NCI-H524 (cell line): ENCODE measurements around the gene KCTD17.

ENCODE experiments used
- DNase-seq, 2 experiments: peaks; one replicate each; lab custom pipeline; 2025; lab: John Stamatoyannopoulos, UW

KCTD17 gene

GRCh38 chr22:37043209-37043827, 8.2 kb upstream of the KCTD17 start:
- DNase-seq = peak; percentile 51 to 88

DNA sequence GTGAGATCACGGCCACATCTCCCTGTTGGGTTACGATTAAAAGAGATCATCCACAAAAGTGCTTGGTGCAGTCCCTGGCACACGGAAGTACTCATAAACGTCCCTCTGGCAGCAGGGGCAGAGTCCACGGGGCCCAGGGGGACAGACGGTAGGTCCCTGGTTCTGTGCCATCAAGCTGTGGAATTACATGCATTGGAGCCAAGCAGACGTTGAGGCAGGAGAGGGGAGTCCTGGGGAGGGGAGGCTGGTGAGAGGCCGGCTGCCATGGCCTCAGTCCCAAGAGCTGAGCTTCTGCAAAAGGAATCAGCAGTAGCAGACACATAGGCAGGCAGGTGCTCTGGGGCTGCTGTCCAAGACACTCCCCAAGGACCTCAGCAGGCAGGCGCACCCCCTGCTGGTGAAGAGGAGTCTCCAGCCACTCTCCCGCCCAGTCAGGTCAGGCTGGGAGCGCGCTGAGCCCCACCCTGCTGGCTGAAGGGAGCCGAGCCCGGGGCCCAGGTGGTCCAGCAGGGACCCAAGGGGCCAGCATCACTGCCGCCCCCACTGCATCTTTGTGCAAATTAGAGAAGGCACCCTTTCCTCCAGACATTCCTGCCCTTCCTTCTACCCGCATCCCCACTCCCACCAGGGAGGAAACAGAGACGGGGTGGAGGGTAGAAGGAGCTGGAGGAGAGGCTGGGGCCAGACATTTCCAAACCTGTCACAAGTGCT, 7.6 kb upstream of the KCTD17 start:
- DNase-seq = peak; percentile 70 to 92

- DNase-seq = no peak
These were observed 6.6 kb upstream of the KCTD17 start for GRCh38 chr22:37044634-37045625.

DNA sequence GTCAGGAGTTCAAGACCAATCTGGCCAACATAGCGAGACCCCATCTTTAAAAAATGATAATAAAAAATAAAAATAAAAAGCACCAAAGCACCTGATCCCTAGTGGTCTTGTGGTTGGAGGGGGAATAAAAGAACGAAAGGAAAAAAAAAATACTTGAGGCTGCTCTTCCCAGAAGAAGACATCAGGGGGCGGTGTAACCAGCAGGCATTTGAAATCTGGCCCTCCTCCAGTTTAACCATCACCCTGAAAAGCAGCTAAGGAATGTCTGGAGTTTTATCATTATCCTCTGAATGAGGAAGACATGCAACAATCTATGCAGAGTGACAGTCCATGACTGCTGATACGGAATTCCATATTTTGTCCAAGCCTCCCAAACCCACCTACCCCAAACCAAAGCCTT, 5.6 kb upstream of the KCTD17 start:
- DNase-seq = peak; percentile 42 to 64

DNA sequence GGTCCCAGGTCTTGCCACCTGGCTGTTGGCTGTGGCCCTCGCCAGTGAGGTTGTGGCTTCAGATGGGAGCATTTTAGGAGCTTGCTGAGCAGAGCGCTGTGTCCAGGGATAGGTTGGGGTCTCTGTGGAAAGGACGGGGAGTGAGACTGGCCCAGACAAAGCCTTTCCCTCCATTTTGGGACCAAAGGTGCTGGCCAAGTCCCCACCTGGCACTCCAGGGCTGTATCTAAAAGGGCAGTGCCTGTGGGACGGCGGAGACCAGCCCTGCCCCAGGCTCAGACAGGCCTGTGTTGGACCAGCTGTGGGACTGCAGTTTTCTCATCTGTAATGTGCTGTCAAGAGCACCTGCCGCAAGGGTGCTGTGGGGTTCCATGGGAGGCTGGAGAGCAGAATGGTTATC, 5.0 kb upstream of the KCTD17 start:
- DNase-seq = no peak

- DNase-seq = peak; percentile 98 to 100
These were observed 4.5 kb upstream of the KCTD17 start for GRCh38 chr22:37047006-37047405.

GRCh38 chr22:37048133-37048532, 3.4 kb upstream of the KCTD17 start:
- no peak for DNase-seq

DNA sequence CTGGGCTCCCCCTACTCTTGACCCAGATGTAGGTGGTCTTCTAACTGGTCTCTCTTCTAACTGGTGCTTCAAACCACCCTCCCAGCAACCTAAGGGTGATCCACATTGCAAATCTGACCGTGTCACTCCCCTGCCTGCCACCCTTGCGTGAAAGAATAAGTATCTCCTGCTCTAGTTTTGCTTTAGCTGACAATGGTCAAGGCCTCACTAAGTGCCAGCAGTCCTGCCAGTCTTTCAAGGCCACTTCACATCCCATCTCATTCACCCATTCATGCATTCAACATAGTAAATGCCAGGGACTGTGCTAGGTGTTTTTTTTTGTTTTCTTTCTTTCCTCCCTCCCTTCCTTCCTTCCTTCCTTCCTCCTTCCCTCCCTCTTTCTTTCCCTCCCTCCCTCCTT, 2.3 kb upstream of the KCTD17 start:
- DNase-seq = no peak

GRCh38 chr22:37050913-37051312, 629 bp upstream of the KCTD17 start:
- DNase-seq = no peak

DNA sequence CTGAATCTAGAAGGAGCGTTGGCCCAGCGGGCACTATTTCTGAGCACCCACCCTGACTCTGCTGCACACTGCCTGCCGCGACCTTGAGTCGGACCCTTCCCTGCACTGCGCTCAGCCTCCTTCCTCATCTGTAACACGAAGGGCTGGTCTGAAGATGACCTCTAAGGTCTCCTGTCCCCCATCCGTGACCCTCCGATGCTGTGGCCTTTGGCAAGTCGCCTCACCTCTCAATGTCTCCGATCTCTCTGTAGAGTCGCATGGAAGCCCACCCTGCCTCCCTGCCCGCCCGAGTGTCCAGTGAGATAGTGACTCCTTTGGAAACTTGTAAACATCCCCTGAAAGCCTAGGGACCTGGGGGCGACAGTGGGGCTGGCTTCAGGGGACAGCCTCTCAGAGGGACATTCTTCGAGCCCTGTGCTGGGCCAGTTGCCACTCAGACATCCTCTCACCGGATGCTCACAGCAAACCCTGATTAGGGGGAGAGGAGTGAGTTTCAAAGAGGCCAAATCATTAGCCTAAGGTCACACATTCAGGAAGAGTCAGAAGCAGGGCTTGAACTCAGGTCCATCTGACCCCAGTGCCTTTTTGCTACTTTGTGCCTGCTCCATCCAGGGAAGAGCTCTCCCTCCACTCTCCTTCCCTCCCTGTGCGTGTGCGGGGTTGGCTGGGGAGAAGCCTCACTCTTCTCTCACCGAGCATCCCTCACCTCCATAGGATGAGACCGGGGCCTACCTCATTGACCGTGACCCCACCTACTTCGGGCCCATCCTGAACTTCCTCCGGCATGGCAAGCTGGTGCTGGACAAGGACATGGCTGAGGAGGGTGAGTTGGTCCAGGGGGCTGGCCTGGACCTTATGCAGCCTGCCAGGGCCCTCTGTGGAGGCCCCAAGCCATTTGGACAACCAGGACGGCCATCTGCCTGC, 1.1 kb downstream of the KCTD17 start:
- DNase-seq = no peak

DNA sequence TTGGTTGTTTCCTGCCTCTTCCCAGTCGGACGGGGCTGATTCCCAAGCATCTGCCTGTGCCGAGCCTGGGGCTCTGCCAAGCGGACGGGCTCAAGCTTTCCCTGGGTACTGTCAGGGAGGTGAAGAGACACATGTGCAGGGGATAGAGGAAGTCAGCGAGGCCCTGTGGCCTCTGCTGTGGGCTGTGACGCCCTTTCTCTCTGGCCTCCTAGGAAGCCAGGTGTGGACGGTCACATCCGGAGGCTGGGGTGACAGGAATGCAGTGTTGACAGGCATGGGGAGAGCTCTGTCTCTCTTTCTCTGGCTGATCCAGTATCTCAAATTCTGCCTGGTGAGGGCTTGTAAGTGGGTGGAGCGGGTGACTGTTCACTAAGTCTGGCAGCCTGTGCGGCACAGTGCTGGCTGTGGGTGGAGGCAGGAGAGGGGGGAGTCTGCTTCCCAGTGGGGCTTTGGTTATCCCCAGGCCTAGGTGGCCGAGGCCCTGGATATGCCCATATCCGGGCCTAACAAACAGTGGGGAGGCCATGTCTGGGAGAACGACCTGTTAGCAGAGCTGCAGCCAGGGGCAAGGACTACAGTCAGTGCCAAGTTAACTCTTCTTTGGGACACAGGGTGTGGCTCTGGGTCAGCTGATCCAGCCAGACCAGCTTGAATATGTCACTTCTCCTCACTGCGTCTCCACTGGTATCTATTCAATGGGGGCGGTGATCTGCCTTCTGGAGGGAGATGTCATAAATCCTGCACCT, 1.9 kb downstream of the KCTD17 start:
- DNase-seq = peak in 1 of 2 experiments; percentile 58

DNA sequence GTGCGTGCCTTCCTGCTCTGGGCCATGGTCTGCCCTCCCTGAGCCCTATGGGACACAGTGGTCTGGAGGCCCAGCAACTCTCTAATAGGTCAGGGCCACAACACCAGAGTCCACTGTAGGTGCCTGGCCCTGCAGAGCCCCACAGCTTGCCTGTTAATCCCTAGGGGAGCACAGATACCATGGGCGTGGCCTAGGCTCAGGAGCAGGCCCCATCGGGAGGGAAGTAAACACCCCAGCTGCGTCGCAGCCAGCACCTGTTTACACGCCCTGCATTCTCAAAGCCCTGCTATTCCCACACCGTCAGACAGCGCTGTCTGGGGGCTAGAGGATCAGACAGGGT, 2.5 kb downstream of the KCTD17 start:
- peak in 1 of 2 experiments; percentile 91 for DNase-seq

- peak in 1 of 2 experiments; percentile 71 for DNase-seq
These were observed 3.2 kb downstream of the KCTD17 start for GRCh38 chr22:37054600-37055365.

- DNase-seq = no peak
These were observed 4.7 kb downstream of the KCTD17 start for GRCh38 chr22:37056246-37056645.

- DNase-seq = no peak
These were observed 5.7 kb downstream of the KCTD17 start for GRCh38 chr22:37057226-37057625.

GRCh38 chr22:37057796-37058510, 6.4 kb downstream of the KCTD17 start:
- DNase-seq = no peak

- peak in 1 of 2 experiments; percentile 60 for DNase-seq
These were observed 7.6 kb downstream of the KCTD17 start for GRCh38 chr22:37058917-37059701.

DNA sequence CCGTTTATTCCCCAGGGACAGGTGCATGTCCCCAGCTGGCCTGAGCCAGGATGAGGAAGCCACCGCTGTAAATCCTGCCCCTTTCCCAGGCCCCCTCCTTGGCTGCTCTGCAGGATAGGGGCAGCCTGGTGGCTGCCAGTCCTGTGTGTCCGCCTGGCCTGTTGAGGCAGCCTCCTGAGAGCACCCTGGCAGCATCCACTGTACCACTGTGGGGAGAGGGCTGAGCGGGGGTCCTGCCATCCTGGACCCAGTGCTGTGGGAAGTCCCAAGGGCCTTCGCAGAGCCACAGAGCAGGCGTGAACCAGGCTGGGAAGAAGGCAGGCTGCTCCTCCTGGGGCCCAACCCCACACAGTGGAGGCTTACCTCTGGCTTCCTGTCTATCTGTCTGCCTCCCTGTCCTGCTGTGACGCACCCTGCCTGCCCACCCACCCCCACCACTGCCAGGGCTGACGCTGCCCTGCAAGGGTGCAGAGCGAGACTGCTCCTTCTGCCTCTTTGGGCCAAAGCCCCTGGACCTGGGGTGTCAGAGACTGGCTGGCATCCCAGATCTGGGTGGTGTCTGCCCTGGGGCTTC, 8.4 kb downstream of the KCTD17 start:
- peak in 1 of 2 experiments; percentile 80 for DNase-seq
